HPDE6-E6E7 (cell line): Measurements from ENCODE around the gene TIMM10B.
"Not testable (repeated sequence)": the region's sequence is repeated elsewhere in the genome, so short reads cannot be mapped to it uniquely, and the experiment has no call there.

Experiments used
- DNase-seq: peaks from one replicate; pipeline ENCODE4 v3.0.0; 2011; ENCODE audit warnings: missing footprints; ENCODE audit errors: extremely low spot score

TIMM10B gene

DNA sequence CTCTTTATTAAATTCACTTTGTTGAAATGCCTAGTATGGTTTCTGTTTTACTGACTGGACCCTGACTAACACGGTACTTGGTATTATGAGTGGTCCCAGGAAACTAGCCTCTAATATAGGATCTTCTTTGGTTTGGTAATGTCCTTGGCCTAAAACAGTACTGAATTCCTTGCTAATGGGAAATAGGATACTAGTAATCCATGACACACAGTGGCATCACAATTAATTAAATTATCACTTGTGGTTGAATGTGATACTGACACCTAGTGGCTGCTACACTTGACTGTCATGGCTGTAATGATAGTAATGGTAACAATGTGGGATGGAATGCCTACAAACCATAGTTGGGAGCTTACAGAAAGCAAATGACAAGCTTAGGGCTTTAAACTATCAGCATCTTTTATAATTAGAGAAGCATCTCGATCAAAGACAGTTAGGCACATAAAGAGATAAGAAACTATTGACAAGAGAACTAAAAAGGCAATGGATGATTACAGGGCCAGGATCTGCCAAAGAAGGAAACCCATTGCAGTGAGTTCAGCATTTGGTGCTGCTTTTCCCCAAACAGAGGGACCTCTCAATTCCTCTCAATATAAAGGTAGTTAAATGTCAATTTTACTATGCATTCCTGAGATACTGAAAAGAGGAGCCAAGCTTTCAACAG is 24.4 kb downstream of the TIMM10B start:
- peak; percentile 40 for DNase-seq

DNA sequence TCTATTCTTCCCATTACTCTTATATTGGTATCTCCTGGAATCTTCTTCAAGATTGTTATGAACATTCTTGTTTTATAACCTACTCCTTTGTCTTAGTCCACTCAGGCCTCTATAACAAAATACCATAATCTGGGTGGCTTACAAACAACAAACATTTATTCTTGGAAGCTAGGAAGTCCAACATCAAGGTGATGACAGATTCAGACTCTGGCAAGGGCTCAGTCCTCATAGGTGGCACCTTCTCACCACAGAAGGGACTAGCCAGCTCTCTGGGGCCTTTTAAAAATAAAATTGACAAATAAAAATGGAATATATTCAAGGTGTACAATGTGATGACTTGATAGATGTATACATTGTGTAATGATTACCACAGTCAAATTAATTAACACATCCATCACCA is 35.6 kb downstream of the TIMM10B start:
- DNase-seq, result no peak

DNA sequence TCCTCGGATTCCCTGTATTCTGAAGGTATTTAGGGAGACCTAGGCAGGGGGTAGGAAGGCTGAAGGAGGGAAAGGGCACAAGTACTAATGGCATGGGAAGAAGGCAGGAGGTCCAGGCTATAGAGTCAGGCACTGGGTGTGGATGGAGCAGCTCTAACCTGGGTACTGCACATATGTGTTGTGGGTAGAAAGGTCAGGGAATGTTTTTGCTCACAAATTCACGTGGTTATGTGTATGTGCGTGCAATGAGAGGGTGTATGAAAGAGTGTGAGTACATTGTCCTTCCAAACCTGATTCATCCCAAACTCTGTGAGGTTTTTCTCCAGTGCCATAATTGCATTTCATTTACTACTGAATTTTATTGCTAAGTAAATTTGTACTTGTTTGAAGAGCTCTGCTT is 39.0 kb downstream of the TIMM10B start:
- DNase-seq, result no peak

DNA sequence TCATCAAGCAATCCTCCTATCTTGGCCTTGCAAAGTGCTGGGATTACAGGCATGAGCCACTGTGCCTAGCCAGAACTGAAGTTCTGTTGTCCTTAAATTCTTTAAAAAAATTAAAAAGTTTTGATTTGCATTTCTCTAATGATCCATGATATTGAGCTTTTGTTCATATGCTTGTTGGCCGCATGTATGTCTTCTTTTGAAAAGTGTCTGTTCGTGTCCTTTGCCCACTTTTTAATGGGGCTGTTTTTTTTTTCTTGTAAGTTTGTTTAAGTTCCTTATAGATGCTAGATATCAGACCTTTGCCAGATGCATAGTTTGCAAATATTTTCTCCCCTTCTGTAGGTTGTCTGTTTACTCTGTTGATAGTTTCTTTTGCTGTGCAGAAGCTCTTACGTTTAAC is 40.6 kb downstream of the TIMM10B start:
- not testable (repeated sequence) for DNase-seq

DNA sequence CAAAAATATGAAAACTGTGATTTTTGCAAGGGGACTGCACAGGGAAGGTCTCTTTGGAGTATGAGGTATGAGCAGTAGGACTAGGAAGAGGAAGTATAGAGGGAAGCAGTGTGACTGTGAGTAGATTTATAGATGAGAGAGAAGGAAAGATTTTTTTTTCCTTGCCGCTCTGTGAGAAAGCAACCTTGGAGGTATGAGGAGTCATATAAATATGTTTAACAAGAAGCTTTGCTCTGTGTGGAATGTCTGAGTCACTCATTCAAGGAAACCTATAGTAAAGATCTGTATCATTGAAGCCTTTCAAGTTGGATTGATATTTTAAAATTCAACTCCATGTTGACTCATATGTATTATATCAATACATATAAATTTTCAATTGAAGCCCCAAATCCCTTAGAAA is 42.0 kb downstream of the TIMM10B start:
- DNase-seq, result peak; percentile 23

DNA sequence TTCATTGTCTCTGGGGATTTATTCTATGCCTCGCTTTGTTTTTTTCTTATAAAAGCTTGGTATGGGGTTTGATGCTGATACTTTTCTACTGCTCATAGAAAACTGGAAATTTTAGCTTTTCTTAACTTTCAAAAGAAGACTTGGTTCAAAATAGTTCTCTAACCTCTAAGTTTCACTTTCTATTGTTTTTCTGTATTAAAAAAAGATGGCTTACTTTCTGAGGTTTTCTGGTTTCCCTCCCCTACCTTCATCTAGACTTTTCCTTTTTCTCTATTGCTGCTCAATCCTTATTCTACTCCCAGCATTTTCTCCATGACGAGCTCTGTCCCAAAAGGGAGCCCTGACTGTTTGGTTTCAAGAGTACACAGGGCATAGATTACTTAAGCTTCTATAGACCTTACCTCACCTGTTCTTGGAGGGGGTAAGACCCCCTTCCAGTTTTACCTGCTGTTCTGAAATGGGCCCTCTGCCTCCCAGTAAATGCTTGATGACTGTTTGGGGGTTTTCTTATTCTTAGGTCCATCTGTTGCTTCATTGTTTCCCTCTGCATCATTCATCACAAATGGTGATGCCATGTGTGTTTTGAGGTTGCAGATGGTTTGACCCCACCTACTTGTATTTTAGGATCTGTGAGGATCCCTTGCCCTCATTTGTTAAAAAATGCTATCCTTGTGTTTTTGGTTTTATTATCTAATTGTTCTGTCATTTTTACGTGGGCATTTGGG is 45.3 kb downstream of the TIMM10B start:
- no peak for DNase-seq

DNA sequence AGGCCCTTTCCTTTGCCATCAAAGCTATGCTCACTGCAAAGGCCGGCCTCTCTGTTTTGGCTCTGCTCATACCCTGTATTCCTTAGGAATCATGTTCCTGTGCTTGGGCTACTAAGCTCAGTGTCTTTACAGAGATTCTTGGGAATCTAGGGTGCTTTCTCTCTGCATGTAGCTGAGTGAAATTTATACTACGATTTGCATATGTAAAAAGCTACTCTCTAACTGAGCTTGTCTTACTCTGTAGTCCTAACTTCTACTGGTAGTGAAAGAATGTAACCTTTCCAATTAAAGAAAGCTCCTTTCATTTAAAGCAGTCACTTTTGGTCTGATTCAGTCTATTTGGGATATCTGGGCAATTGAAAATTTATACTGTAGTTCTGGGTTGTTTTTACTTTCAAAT is 48.0 kb downstream of the TIMM10B start:
- DNase-seq, result no peak

DNA sequence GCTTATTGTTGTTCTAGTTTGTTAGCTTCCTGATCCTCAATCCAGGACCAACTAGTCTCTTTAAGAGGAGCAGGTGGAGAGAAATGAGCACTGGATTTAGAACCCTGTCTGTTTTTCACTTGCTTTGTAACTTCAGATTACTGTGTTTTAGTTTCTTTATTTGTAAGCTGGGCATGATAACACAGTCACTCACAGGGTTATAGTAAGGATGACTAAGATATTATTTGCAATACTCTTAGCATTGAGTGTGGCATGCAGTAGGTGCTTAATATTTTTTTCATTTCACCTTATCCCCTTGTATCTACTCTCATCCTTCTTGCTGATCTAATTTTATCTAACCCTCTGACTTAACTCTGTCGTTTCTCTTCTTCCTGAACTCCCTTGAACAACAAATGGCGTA is 49.5 kb downstream of the TIMM10B start:
- no peak for DNase-seq

DNA sequence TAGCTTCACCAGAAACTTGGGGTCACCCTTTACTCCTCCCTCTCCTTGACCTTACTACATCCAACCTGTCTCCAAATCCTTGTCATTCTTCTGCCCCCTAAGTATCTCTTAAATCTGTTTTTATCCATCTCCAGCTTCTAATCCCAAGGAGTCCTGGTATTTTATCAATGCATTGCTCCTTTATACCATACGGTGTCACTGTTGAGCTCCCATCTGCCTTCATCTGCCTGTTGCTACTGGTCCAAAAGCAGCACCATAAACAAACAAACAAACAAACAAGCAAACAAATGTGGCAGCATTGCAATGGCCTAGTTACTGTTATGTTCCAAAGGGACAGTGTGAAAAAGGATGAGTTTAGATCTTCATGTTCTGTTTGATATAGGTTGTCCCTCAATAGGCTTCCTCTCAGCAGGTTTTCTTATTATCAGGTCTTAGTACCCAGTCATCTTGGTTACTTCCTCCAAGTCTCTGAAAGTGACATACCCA is 50.0 kb downstream of the TIMM10B start:
- peak; percentile 47 for DNase-seq
